ENCODE data around the gene ZNF629.

Gene ZNF629

GRCh38 chr16:30748634-30749445 lies 38.2 kb downstream of the ZNF629 start:
- DNase-seq (ENCODE audit: low read depth in 2 of 3, low spot score in 1 of 3): peak in 1 of 3 donors; percentile 20

- DNase-seq (ENCODE audit: low read depth in 2 of 3, low spot score in 1 of 3): peak; percentile 92 to 99 (median 96)
Measured at GRCh38 chr16:30747799-30748633, 39.0 kb downstream of the ZNF629 start, which contains the start of gene PHKG2. Gene PHKG2 (plus strand): TSS chr16:30748425. CDS start chr16:30748821, 396 bp downstream.

GRCh38 chr16:30747331-30747730 lies 39.7 kb downstream of the ZNF629 start:
- DNase-seq (ENCODE audit: low read depth in 2 of 3, low spot score in 1 of 3): no peak

GRCh38 chr16:30746638-30747175 lies 40.3 kb downstream of the ZNF629 start:
- no peak for DNase-seq (ENCODE audit: low read depth in 2 of 3, low spot score in 1 of 3)

GRCh38 chr16:30745082-30745481 lies 41.9 kb downstream of the ZNF629 start:
- no peak for DNase-seq (ENCODE audit: low read depth in 2 of 3, low spot score in 1 of 3)

GRCh38 chr16:30744183-30744582 lies 42.8 kb downstream of the ZNF629 start:
- DNase-seq (ENCODE audit: low read depth in 2 of 3, low spot score in 1 of 3): no peak

GRCh38 chr16:30743716-30744115 lies 43.3 kb downstream of the ZNF629 start:
- no peak for DNase-seq (ENCODE audit: low read depth in 2 of 3, low spot score in 1 of 3)

GRCh38 chr16:30741461-30741914 lies 45.5 kb downstream of the ZNF629 start:
- no peak for DNase-seq (ENCODE audit: low read depth in 2 of 3, low spot score in 1 of 3)

GRCh38 chr16:30740364-30741251 lies 46.4 kb downstream of the ZNF629 start:
- DNase-seq (ENCODE audit: low read depth in 2 of 3, low spot score in 1 of 3): no peak

GRCh38 chr16:30738984-30739951 lies 47.7 kb downstream of the ZNF629 start:
- no peak for DNase-seq (ENCODE audit: low read depth in 2 of 3, low spot score in 1 of 3)

- DNase-seq (ENCODE audit: low read depth in 2 of 3, low spot score in 1 of 3): no peak
Measured at GRCh38 chr16:30737794-30738648, 49.0 kb downstream of the ZNF629 start.

GRCh38 chr16:30736995-30737793 lies 49.8 kb downstream of the ZNF629 start:
- DNase-seq (ENCODE audit: low read depth in 2 of 3, low spot score in 1 of 3): no peak

GRCh38 chr16:30731411-30731810 lies 55.6 kb downstream of the ZNF629 start:
- no peak for DNase-seq (ENCODE audit: low read depth in 2 of 3, low spot score in 1 of 3)

GRCh38 chr16:30728899-30729672 lies 57.9 kb downstream of the ZNF629 start:
- no peak for DNase-seq (ENCODE audit: low read depth in 2 of 3, low spot score in 1 of 3)
